ENCODE results near the gene ITGA11. TPM values are rescaled to one million over a fixed set of nuclear protein-coding genes. Genes with fewer than 3 reads are reported as not detected.

ITGA11 gene
- total and polyA plus RNA-seq, 8 donors = 0.19 to 4.1 (median 0.66) TPM

DNA sequence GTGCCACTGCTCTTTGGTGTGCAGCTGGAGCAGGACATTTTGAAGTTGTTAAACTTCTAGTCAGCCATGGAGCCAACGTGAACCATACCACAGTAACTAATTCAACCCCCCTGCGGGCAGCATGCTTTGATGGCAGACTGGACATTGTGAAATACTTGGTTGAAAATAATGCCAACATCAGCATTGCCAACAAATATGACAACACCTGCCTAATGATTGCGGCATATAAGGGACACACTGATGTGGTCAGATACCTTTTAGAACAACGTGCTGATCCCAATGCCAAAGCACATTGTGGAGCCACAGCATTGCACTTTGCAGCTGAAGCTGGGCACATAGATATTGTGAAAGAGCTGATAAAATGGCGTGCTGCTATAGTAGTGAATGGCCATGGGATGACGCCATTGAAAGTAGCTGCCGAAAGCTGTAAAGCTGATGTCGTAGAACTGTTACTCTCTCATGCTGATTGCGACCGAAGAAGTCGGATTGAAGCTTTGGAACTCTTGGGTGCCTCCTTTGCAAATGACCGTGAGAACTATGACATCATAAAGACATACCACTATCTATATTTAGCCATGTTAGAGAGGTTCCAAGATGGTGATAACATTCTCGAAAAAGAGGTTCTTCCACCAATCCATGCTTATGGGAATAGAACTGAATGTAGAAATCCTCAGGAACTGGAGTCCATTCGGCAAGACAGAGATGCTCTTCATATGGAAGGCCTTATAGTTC, 142.2 kb downstream of the ITGA11 start:
- Histone ChIP-seq H3K4me1 (peaks cover 0 to 11% (median 11%) of the 10 kb centered on the region in 3 donors), H3K36me3 (peaks cover 0 to 14% (median 0%) of the 10 kb centered on the region in 3 donors), H3K9me3 (no peaks in the 10 kb centered on the region), H3K27me3 (no peaks in the 10 kb centered on the region), H3K4me3 (no peak overlapping the region), H3K27ac (no peak overlapping the region)
- intact Hi-C loops (cut with DNase I) = no loop called here
- DNase-seq = no peak
- WGBS, 2 donors = 89% methylated on average over 14 of the region's 14 CpGs
- no peak for FAIRE-seq
- TF ChIP-seq, protein P1, sequence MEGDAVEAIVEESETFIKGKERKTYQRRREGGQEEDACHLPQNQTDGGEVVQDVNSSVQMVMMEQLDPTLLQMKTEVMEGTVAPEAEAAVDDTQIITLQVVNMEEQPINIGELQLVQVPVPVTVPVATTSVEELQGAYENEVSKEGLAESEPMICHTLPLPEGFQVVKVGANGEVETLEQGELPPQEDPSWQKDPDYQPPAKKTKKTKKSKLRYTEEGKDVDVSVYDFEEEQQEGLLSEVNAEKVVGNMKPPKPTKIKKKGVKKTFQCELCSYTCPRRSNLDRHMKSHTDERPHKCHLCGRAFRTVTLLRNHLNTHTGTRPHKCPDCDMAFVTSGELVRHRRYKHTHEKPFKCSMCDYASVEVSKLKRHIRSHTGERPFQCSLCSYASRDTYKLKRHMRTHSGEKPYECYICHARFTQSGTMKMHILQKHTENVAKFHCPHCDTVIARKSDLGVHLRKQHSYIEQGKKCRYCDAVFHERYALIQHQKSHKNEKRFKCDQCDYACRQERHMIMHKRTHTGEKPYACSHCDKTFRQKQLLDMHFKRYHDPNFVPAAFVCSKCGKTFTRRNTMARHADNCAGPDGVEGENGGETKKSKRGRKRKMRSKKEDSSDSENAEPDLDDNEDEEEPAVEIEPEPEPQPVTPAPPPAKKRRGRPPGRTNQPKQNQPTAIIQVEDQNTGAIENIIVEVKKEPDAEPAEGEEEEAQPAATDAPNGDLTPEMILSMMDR (IDR thresholded peaks at IDR 0.05) = no peak
- no peak for ATAC-seq

DNA sequence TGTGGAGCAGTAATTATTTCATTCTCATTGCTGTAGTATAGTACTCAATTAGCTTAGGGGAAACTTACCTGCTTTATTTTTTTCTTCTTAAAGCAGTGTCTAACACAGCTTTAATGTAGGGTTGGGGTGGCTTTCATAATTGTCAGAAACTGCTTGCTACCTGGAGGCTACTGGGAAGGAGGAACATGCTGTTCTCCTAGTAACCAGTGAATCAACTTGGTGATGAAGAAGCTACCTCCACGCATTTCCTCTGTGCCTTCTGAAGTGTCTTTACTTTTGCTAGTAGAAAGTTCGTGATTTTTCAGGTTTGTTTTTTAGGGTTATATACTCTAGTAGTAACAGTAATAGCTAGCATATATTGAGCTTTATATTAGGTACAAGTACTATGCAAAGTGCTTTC, 142.9 kb downstream of the ITGA11 start:
- 78 to 79% methylated on average over 2 of the region's 2 CpGs for WGBS, 2 donors

DNA sequence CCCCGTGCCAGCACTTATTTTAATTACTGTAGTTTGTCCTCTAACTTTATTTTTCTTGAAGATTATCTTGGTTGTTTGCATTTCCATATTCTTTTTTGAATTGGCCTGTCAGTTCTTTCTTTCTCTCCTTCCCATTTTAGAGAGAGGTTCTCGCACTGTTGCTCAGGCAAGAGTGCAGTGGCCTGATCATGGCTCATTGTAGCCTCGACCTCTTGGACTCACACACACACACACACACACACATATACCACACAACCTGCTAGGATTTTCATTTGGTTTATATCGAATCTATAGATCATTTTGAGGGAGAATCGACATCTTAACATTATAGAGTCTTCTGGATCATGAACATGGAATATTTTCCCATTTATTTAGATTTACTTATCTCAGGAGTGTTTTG, 145.7 kb downstream of the ITGA11 start:
- 66 to 67% methylated on average over 5 of the region's 5 CpGs for WGBS, 2 donors
- no peak for ATAC-seq
- no peaks in the 10 kb centered on the region for H3K9me3 ChIP-seq
- TF ChIP-seq, protein P1 (IDR thresholded peaks at IDR 0.05) = no peak
- peaks cover 0 to 28% (median 25%) of the 10 kb centered on the region in 3 donors for H3K4me1 ChIP-seq
- intact Hi-C loops (cut with DNase I) = no loop called here
- H3K4me3 ChIP-seq = no peak overlapping the region
- no peak for DNase-seq
- no peaks in the 10 kb centered on the region for H3K27me3 ChIP-seq
- peaks cover 0 to 11% (median 0%) of the 10 kb centered on the region in 3 donors for H3K36me3 ChIP-seq
- no peak for FAIRE-seq
- H3K27ac ChIP-seq = no peak overlapping the region

More for the DNA sequence above, 142.9 kb downstream of the ITGA11 start:
- intact Hi-C loops (cut with DNase I) = no loop called here
- Histone ChIP-seq H3K4me3 (no peak overlapping the region), H3K9me3 (no peaks in the 10 kb centered on the region), H3K27ac (no peak overlapping the region), H3K4me1 (peaks cover 0 to 11% (median 11%) of the 10 kb centered on the region in 3 donors), H3K27me3 (no peaks in the 10 kb centered on the region), H3K36me3 (peaks cover 0 to 14% (median 0%) of the 10 kb centered on the region in 3 donors)
- FAIRE-seq = no peak
- TF ChIP-seq, protein P1 (IDR thresholded peaks at IDR 0.05) = no peak
- no peak for ATAC-seq
- no peak for DNase-seq

DNA sequence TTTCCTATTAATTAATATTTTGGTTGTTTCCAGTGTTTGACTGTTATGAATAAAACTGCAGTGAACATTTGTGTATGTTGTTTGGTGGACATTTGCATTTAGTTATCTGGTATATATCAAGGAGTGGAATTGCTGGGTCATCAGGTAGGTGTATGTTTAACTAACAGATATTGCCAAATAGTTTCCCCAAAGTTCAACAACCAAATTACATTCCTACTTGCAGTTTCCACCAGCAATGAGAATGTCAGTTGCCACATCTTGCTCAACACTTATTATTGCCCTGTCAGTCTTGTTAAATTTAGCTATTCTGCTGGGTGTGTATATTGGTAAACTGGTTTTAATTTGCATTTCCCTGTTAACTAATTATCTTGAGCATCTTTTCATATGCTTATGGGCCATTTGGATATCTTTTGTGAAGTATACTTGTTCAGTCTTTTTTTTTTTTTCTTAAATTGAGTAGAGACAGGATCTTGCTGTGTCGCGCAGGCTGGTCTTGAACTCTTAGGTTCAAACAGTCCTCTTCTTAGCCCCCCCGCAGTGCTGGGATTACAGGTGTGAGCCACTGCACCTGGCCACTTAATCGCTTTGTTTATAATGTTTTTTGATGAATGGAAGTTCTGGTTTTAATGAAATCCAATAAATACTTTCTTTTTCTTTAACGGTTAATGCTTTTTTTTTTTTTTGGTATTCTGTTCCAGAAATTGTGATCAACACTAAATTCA, 146.5 kb downstream of the ITGA11 start:
- H3K9me3 ChIP-seq = no peaks in the 10 kb centered on the region
- H3K27ac ChIP-seq = no peak overlapping the region
- FAIRE-seq (no peak), ATAC-seq (no peak), DNase-seq (no peak)
- peaks cover 0 to 3% (median 0%) of the 10 kb centered on the region in 3 donors for H3K36me3 ChIP-seq
- H3K27me3 ChIP-seq = no peaks in the 10 kb centered on the region
- H3K4me1 ChIP-seq = peaks cover 0 to 36% (median 33%) of the 10 kb centered on the region in 3 donors
- intact Hi-C loops (cut with DNase I) = no loop called here
- H3K4me3 ChIP-seq = no peak overlapping the region
- TF ChIP-seq, protein P1 (IDR thresholded peaks at IDR 0.05) = no peak
- WGBS, 2 donors = 73% methylated on average over 5 of the region's 5 CpGs
